Parathyroid adenoma (tissue), 2 donors: ENCODE data around the gene IL20RB.
"Not testable (repeated sequence)": the region's sequence is repeated elsewhere in the genome, so short reads cannot be mapped to it uniquely, and the experiment has no call there.

ENCODE experiments used
- H2AFZ ChIP-seq: fragments of 300-600 bp; sonication (generic); one replicate; pipeline ENCODE4 v1.7.0; 2017; ENCODE audit warnings: antibody characterized with exemption, mild to moderate bottlenecking
- H3K27ac ChIP-seq: fragments of 300-600 bp; sonication (generic); one replicate; pipeline ENCODE4 v1.7.0; 2017
- H3K27me3 ChIP-seq: fragments of 300-600 bp; sonication (generic); one replicate; pipeline ENCODE4 v1.7.0; 2017; ENCODE audit warnings: low read length; ENCODE audit not compliant: control insufficient read depth, insufficient read depth
- H3K36me3 ChIP-seq: fragments of 300-600 bp; sonication (generic); one replicate; pipeline ENCODE4 v1.7.0; 2017; ENCODE audit warnings: low read length; ENCODE audit not compliant: control insufficient read depth, insufficient read depth
- H3K4me1 ChIP-seq: fragments of 300-600 bp; sonication (generic); one replicate; pipeline ENCODE4 v1.7.0; 2017; ENCODE audit warnings: control low read depth
- H3K4me2 ChIP-seq: fragments of 300-600 bp; sonication (generic); one replicate; pipeline ENCODE4 v1.7.0; 2017; ENCODE audit warnings: low read length
- H3K4me3 ChIP-seq: fragments of 300-600 bp; sonication (generic); one replicate; pipeline ENCODE4 v1.7.0; 2017; ENCODE audit warnings: low read depth, low read length
- H3K79me2 ChIP-seq: fragments of 300-600 bp; sonication (generic); one replicate; pipeline ENCODE4 v1.7.0; 2017; ENCODE audit warnings: control low read depth
- H3K9ac ChIP-seq: fragments of 300-600 bp; sonication (generic); one replicate; pipeline ENCODE4 v1.7.0; 2017; ENCODE audit warnings: mild to moderate bottlenecking
- H3K9me3 ChIP-seq: fragments of 300-600 bp; sonication (generic); one replicate; pipeline ENCODE4 v1.7.0; 2017; ENCODE audit warnings: low read length; ENCODE audit not compliant: control insufficient read depth
- CTCF ChIP-seq: fragments of 300-600 bp; sonication (generic); IDR thresholded peaks from one replicate; pipeline ENCODE4 v1.7.0; 2017; ENCODE audit warnings: antibody characterized with exemption, mild to moderate bottlenecking
- donor health status: primary hyperparathyroidism.

Gene IL20RB

GRCh38 chr3:137008976-137009375 is 51.2 kb downstream of the IL20RB start:
- no peaks in the 10 kb centered on the region for H3K79me2 ChIP-seq
- no peak overlapping the region for H3K9ac ChIP-seq
- H3K27ac ChIP-seq: no peak overlapping the region
- H3K27me3 ChIP-seq: no peaks in the 10 kb centered on the region
- no peaks in the 10 kb centered on the region for H3K36me3 ChIP-seq
- no peak overlapping the region for H2AFZ ChIP-seq
- no peak for TF ChIP-seq CTCF
- H3K4me1 ChIP-seq: no peaks in the 10 kb centered on the region
- no peak overlapping the region for H3K4me3 ChIP-seq
- no peak overlapping the region for H3K4me2 ChIP-seq
- H3K9me3 ChIP-seq: no peaks in the 10 kb centered on the region

GRCh38 chr3:137010137-137010536 is 52.4 kb downstream of the IL20RB start:
- H3K9me3 ChIP-seq: no peaks in the 10 kb centered on the region
- no peak overlapping the region for H3K4me2 ChIP-seq
- no peak overlapping the region for H3K27ac ChIP-seq
- no peaks in the 10 kb centered on the region for H3K36me3 ChIP-seq
- no peaks in the 10 kb centered on the region for H3K79me2 ChIP-seq
- no peak overlapping the region for H3K9ac ChIP-seq
- H3K4me3 ChIP-seq: no peak overlapping the region
- H2AFZ ChIP-seq: no peak overlapping the region
- H3K27me3 ChIP-seq: no peaks in the 10 kb centered on the region
- no peak for TF ChIP-seq CTCF
- H3K4me1 ChIP-seq: no peaks in the 10 kb centered on the region

GRCh38 chr3:137011153-137011552 is 53.4 kb downstream of the IL20RB start:
- no peak overlapping the region for H2AFZ ChIP-seq
- no peak overlapping the region for H3K4me3 ChIP-seq
- H3K27me3 ChIP-seq: no peaks in the 10 kb centered on the region
- H3K79me2 ChIP-seq: no peaks in the 10 kb centered on the region
- no peak for TF ChIP-seq CTCF
- no peaks in the 10 kb centered on the region for H3K36me3 ChIP-seq
- no peak overlapping the region for H3K27ac ChIP-seq
- no peak overlapping the region for H3K4me2 ChIP-seq
- no peaks in the 10 kb centered on the region for H3K9me3 ChIP-seq
- H3K4me1 ChIP-seq: no peaks in the 10 kb centered on the region
- H3K9ac ChIP-seq: no peak overlapping the region

GRCh38 chr3:137012097-137012501 is 54.3 kb downstream of the IL20RB start:
- no peaks in the 10 kb centered on the region for H3K9me3 ChIP-seq
- H2AFZ ChIP-seq: no peak overlapping the region
- H3K27ac ChIP-seq: no peak overlapping the region
- TF ChIP-seq CTCF: no peak
- no peaks in the 10 kb centered on the region for H3K27me3 ChIP-seq
- H3K4me3 ChIP-seq: no peak overlapping the region
- no peak overlapping the region for H3K9ac ChIP-seq
- no peak overlapping the region for H3K4me2 ChIP-seq
- no peaks in the 10 kb centered on the region for H3K79me2 ChIP-seq
- H3K36me3 ChIP-seq: no peaks in the 10 kb centered on the region
- no peaks in the 10 kb centered on the region for H3K4me1 ChIP-seq

- Histone ChIP-seq H3K4me3 (peak overlapping the region; percentile 21), H2AFZ (peak overlapping the region; percentile 68), H3K36me3 (no peaks in the 10 kb centered on the region), H3K79me2 (no peaks in the 10 kb centered on the region), H3K27ac (no peak overlapping the region), H3K4me2 (peak overlapping the region; percentile 43), H3K27me3 (no peaks in the 10 kb centered on the region), H3K9me3 (no peaks in the 10 kb centered on the region), H3K4me1 (no peaks in the 10 kb centered on the region), H3K9ac (no peak overlapping the region)
- peak; percentile 91 for TF ChIP-seq CTCF
Measured at GRCh38 chr3:137013951-137014688, 56.3 kb downstream of the IL20RB start.

- H3K36me3 ChIP-seq, H3K27ac ChIP-seq, H2AFZ ChIP-seq, H3K9me3 ChIP-seq, H3K27me3 ChIP-seq, H3K4me3 ChIP-seq, H3K4me1 ChIP-seq, H3K4me2 ChIP-seq, H3K79me2 ChIP-seq, H3K9ac ChIP-seq: not testable (repeated sequence)
Measured at GRCh38 chr3:137017316-137017715, 59.5 kb downstream of the IL20RB start.
